ENCODE results near the gene DRGX.

DRGX gene

DNA sequence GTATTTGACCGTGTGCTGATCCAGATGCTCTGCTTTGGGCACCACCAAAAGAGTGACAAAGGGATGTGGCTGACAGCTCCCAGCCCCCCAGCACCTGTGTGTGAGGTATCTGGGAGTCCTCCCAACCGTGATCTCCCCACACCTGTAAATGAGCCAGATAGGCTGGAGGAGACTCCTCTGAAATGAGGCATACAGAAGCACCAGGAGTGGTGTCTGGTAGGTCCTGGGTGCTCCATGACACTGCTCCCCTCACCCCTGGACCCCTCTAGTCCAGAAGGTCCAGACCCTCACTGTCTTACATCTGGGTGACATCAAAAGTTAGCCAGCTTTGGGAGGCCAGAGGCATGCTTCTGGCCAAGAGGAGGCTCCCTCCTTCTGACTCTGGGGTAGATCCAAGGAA, 20.0 kb upstream of the DRGX start:
- Mint-ChIP-seq H3K4me1 (ENCODE audit: low read depth) (peaks cover 4% of the 10 kb centered on the region), H3K27me3 (peaks cover 31% of the 10 kb centered on the region), H3K9me3 (no peaks in the 10 kb centered on the region), H3K27ac (no peak overlapping the region), H3K4me3 (no peak overlapping the region), H3K36me3 (ENCODE audit: low read depth) (no peaks in the 10 kb centered on the region)
- intact Hi-C loops (cut with micrococcal nuclease), result no loop called here

- no peak overlapping the region for H3K4me3 Mint-ChIP-seq
- intact Hi-C loops (cut with micrococcal nuclease), result no loop called here
- H3K9me3 Mint-ChIP-seq, result no peaks in the 10 kb centered on the region
- H3K4me1 Mint-ChIP-seq (ENCODE audit: low read depth), result peaks cover 4% of the 10 kb centered on the region
- H3K36me3 Mint-ChIP-seq (ENCODE audit: low read depth), result no peaks in the 10 kb centered on the region
- no peak overlapping the region for H3K27ac Mint-ChIP-seq
- H3K27me3 Mint-ChIP-seq, result peaks cover 37% of the 10 kb centered on the region
Observed at GRCh38 chr10:49415109-49415508, 19.2 kb upstream of the DRGX start.

- Mint-ChIP-seq H3K27me3 (peaks cover 43% of the 10 kb centered on the region), H3K4me1 (ENCODE audit: low read depth) (peaks cover 4% of the 10 kb centered on the region), H3K27ac (no peak overlapping the region), H3K36me3 (ENCODE audit: low read depth) (no peaks in the 10 kb centered on the region), H3K9me3 (no peaks in the 10 kb centered on the region), H3K4me3 (no peak overlapping the region)
- intact Hi-C loops (cut with micrococcal nuclease), result no loop called here
Observed at GRCh38 chr10:49414496-49414895, 18.6 kb upstream of the DRGX start.

- intact Hi-C loops (cut with micrococcal nuclease), result no loop called here
- no peaks in the 10 kb centered on the region for H3K9me3 Mint-ChIP-seq
- peaks cover 55% of the 10 kb centered on the region for H3K27me3 Mint-ChIP-seq
- peaks cover 3% of the 10 kb centered on the region for H3K4me1 Mint-ChIP-seq (ENCODE audit: low read depth)
- H3K27ac Mint-ChIP-seq, result no peak overlapping the region
- H3K36me3 Mint-ChIP-seq (ENCODE audit: low read depth), result no peaks in the 10 kb centered on the region
- no peak overlapping the region for H3K4me3 Mint-ChIP-seq
Observed at GRCh38 chr10:49412571-49412970, 16.7 kb upstream of the DRGX start.

DNA sequence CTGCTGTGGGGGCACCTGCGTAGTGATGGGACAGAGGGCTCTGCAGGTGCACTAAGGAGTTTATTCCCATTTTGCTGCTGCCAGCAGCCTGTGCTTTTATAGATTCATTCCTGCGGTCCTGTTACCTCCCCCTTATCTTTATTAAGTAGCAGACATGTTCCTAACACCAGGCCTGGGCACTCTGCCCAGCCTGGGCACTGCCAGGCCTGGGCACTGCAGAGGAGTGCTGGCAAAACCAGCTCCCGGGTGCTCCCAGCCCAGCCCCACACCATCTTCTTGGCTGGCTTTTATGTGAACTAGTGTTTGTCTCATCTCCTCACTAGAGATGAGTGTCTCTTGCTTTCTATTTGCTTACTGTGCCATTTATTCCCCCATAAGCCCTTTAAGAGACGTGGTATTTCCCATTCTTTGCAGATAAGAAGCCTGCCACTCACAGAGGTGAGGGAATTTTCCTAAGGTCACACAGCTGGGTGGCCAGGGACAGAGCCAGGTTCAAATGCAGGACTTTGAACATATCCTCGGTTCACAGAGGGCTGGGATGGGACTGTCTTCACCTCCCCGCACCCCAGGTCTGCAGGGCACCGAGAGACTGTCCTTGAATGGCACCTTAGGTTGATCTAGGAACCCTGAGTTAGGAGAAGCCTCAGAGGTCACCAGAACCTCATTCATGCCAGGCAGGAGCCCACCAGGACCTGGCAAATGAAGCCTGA, 14.6 kb upstream of the DRGX start:
- Mint-ChIP-seq H3K9me3 (no peaks in the 10 kb centered on the region), H3K36me3 (ENCODE audit: low read depth) (no peaks in the 10 kb centered on the region), H3K27ac (no peak overlapping the region), H3K27me3 (peaks cover 57% of the 10 kb centered on the region), H3K4me3 (no peak overlapping the region), H3K4me1 (ENCODE audit: low read depth) (peaks cover 12% of the 10 kb centered on the region)
- intact Hi-C loops (cut with micrococcal nuclease), result no loop called here

GRCh38 chr10:49409755-49410154, 13.9 kb upstream of the DRGX start:
- no peak overlapping the region for H3K27ac Mint-ChIP-seq
- no peaks in the 10 kb centered on the region for H3K36me3 Mint-ChIP-seq (ENCODE audit: low read depth)
- no peak overlapping the region for H3K4me3 Mint-ChIP-seq
- H3K9me3 Mint-ChIP-seq, result no peaks in the 10 kb centered on the region
- intact Hi-C loops (cut with micrococcal nuclease), result no loop called here
- H3K27me3 Mint-ChIP-seq, result peaks cover 55% of the 10 kb centered on the region
- H3K4me1 Mint-ChIP-seq (ENCODE audit: low read depth), result peaks cover 15% of the 10 kb centered on the region

DNA sequence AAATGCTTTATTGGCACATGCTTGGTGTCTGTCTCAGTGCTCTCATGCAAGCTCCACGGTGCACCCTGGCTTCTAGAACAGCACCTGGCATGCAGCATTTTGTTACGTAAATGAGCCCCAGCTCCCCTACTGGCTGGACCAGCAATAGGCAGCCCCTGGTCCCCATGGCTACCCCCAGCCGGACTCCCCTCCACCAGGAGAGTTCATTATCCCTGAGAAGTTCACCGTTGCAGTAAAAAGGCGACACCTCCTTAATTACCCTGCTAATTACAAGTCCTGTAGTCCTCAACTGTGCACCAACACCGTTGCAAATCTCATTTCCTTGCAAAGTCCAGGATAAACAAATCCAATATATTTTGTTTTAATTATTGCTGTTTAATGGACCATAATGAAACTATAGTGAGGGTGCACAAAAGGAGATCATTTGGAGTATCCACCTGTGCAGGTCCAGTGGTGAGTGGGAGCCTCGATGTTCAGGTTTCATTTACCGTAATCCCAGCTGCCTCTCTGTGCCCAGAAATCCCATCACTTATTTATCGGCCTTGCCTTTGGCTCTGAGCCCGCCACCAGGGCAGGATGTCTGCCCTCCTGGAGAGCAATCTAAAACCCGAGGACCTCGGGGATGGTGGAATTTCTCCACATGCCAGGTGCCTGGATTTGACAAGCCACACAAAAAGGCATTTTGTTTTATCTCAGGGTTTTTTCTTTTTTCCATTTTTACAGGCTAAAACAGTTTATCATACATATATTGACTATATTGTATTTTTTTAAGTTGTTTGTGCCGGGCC, 12.8 kb upstream of the DRGX start:
- Mint-ChIP-seq H3K27ac (no peak overlapping the region), H3K9me3 (no peaks in the 10 kb centered on the region), H3K27me3 (peaks cover 64% of the 10 kb centered on the region), H3K4me1 (ENCODE audit: low read depth) (peaks cover 15% of the 10 kb centered on the region), H3K4me3 (no peak overlapping the region), H3K36me3 (ENCODE audit: low read depth) (no peaks in the 10 kb centered on the region)
- intact Hi-C loops (cut with micrococcal nuclease), result no loop called here

DNA sequence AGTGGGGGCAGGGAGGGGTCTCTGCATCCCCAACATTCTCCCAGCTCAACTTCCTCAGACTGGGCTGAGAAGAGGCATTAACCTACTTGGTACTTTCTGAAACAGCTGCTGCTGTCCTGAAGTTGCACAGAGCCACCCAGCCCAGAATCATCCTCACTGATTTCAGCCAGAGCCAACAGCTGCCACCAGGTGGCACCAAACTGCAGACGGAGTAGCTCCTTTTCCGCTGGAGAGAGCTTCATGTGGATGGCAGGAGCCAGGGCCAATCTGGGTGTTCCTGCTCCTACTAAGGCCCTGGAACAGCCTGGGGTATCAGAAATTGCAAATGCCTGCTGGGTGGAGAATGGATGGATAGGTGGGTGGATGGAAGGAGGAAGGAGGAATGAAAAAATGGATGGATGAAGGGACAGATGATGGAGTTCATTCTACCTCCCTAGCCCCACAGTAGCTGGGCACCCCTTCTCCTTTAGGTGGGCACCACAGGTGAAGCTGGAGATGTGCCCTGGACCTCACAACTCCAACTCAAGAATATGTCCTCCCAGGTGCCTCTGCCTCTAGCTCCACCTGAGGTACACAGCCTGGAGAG, 11.8 kb upstream of the DRGX start:
- Mint-ChIP-seq H3K27ac (no peak overlapping the region), H3K9me3 (no peaks in the 10 kb centered on the region), H3K27me3 (peaks cover 71% of the 10 kb centered on the region), H3K36me3 (ENCODE audit: low read depth) (no peaks in the 10 kb centered on the region), H3K4me3 (no peak overlapping the region), H3K4me1 (ENCODE audit: low read depth) (peaks cover 15% of the 10 kb centered on the region)
- intact Hi-C loops (cut with micrococcal nuclease), result loop anchor here (1.0 to 2.0 kb wide), 2 partner anchors 105 to 111 kb away; no protein-coding TSS in a partner anchor

- peaks cover 15% of the 10 kb centered on the region for H3K4me1 Mint-ChIP-seq (ENCODE audit: low read depth)
- H3K9me3 Mint-ChIP-seq, result no peaks in the 10 kb centered on the region
- peaks cover 68% of the 10 kb centered on the region for H3K27me3 Mint-ChIP-seq
- intact Hi-C loops (cut with micrococcal nuclease), result loop anchor here (1.0 to 2.0 kb wide), 2 partner anchors 105 to 112 kb away; no protein-coding TSS in a partner anchor
- H3K36me3 Mint-ChIP-seq (ENCODE audit: low read depth), result no peaks in the 10 kb centered on the region
- H3K4me3 Mint-ChIP-seq, result no peak overlapping the region
- no peak overlapping the region for H3K27ac Mint-ChIP-seq
Observed at GRCh38 chr10:49407151-49407550, 11.3 kb upstream of the DRGX start.

- H3K27me3 Mint-ChIP-seq, result peaks cover 71% of the 10 kb centered on the region
- no peak overlapping the region for H3K27ac Mint-ChIP-seq
- peaks cover 15% of the 10 kb centered on the region for H3K4me1 Mint-ChIP-seq (ENCODE audit: low read depth)
- H3K9me3 Mint-ChIP-seq, result no peaks in the 10 kb centered on the region
- H3K4me3 Mint-ChIP-seq, result no peak overlapping the region
- intact Hi-C loops (cut with micrococcal nuclease), result no loop called here
- H3K36me3 Mint-ChIP-seq (ENCODE audit: low read depth), result no peaks in the 10 kb centered on the region
Observed at GRCh38 chr10:49404321-49404878, 8.5 kb upstream of the DRGX start.

DNA sequence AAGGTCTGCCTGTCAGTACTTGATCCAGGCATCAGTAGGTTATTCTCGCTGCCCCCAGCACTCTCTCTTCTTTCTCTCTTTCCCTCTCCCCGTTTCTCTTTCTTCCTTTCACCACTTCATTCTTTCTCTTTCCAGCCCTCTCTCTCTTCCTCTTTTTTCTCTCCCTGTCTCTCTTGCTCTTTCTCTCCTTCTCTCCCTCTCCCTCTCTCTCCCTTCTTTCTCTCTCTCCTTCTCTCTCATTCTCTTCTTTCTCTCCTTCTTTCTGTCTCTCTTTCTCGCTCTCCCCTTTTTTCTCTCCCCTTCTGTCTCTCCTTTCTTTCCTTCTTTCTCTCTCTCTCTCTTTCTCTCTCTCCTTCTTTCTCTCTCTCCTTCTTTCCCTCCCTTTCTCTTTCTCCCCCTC, 7.5 kb upstream of the DRGX start:
- H3K36me3 Mint-ChIP-seq (ENCODE audit: low read depth), result no peaks in the 10 kb centered on the region
- no peak overlapping the region for H3K27ac Mint-ChIP-seq
- peaks cover 22% of the 10 kb centered on the region for H3K4me1 Mint-ChIP-seq (ENCODE audit: low read depth)
- H3K27me3 Mint-ChIP-seq, result peaks cover 75% of the 10 kb centered on the region
- intact Hi-C loops (cut with micrococcal nuclease), result no loop called here
- no peak overlapping the region for H3K4me3 Mint-ChIP-seq
- H3K9me3 Mint-ChIP-seq, result no peaks in the 10 kb centered on the region

DNA sequence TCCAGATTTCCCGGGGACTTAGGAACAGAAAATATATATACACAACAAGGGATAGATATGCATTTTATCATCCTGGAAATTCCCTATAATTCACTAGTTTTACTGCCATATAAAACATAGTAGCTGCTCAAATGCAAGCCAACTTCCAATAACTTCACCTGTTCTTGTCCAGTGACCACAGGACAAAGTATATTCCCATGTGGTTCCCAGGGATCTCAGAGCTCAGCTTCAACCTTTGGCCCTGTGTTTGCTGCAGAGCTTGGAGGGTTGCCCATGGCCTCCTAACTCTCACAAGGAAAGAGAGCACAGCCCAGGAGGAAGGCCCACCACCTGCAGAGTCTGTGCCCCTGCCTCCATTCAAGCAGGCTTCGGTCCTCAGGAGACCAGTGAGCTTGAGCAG, 4.5 kb upstream of the DRGX start:
- no peak overlapping the region for H3K4me3 Mint-ChIP-seq
- H3K4me1 Mint-ChIP-seq (ENCODE audit: low read depth), result peaks cover 25% of the 10 kb centered on the region
- H3K9me3 Mint-ChIP-seq, result no peaks in the 10 kb centered on the region
- H3K36me3 Mint-ChIP-seq (ENCODE audit: low read depth), result no peaks in the 10 kb centered on the region
- H3K27ac Mint-ChIP-seq, result no peak overlapping the region
- peaks cover 88% of the 10 kb centered on the region for H3K27me3 Mint-ChIP-seq
- intact Hi-C loops (cut with micrococcal nuclease), result no loop called here

DNA sequence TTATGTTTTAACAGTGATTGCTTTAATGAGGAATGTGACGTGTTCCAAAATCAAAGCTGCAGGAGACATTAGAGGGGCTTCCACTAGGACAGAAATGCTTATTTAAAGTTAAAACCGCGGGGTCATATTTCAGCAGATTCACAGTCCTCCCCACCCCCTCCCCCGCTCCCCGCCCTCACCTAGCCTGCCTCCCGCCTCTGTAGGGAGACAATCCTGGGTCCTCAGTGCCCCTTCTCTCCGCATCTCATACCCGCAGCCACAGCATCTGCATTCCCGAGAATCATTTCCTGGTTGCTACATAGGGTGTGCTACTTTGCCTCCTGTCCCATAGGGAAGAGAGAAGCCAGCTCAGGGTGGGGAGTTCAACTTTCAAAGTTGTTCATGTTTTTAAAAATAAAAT, 3.1 kb upstream of the DRGX start:
- Mint-ChIP-seq H3K9me3 (no peaks in the 10 kb centered on the region), H3K27ac (no peak overlapping the region), H3K4me1 (ENCODE audit: low read depth) (peaks cover 31% of the 10 kb centered on the region), H3K4me3 (no peak overlapping the region), H3K36me3 (ENCODE audit: low read depth) (no peaks in the 10 kb centered on the region), H3K27me3 (peaks cover 90% of the 10 kb centered on the region)
- intact Hi-C loops (cut with micrococcal nuclease), result loop anchor here (5.0 kb wide), 1 partner anchor 37 kb away; no protein-coding TSS in a partner anchor

Measured in dendritic cell treated with granulocyte-macrophage colony-stimulating factor and Interleukin-4, amounts not matched to agents 40 ng/mL and 50 ng/mL, for 4 days (primary cell).